Measurements from ENCODE around the gene FOXP1.

The FOXP1 gene

GRCh38 chr3:71240034-71240433 lies 343.5 kb downstream of the FOXP1 start:
- no peak for DNase-seq (ENCODE audit: low read depth)

- DNase-seq (ENCODE audit: low read depth), result no peak
Observed at GRCh38 chr3:71238355-71238757, 345.2 kb downstream of the FOXP1 start.

- DNase-seq (ENCODE audit: low read depth), result no peak
Observed at GRCh38 chr3:71237672-71238071, 345.9 kb downstream of the FOXP1 start.

- DNase-seq (ENCODE audit: low read depth), result no peak
Observed at GRCh38 chr3:71235846-71236245, 347.7 kb downstream of the FOXP1 start.

GRCh38 chr3:71232895-71233294 lies 350.6 kb downstream of the FOXP1 start:
- no peak for DNase-seq (ENCODE audit: low read depth)

GRCh38 chr3:71232175-71232679 lies 351.3 kb downstream of the FOXP1 start:
- DNase-seq (ENCODE audit: low read depth), result no peak

GRCh38 chr3:71231680-71232079 lies 351.8 kb downstream of the FOXP1 start:
- no peak for DNase-seq (ENCODE audit: low read depth)

- no peak for DNase-seq (ENCODE audit: low read depth)
Observed at GRCh38 chr3:71229905-71230657, 353.4 kb downstream of the FOXP1 start.

- no peak for DNase-seq (ENCODE audit: low read depth)
Observed at GRCh38 chr3:71228156-71228866, 355.2 kb downstream of the FOXP1 start.

- no peak for DNase-seq (ENCODE audit: low read depth)
Observed at GRCh38 chr3:71227270-71227661, 356.3 kb downstream of the FOXP1 start.

- no peak for DNase-seq (ENCODE audit: low read depth)
Observed at GRCh38 chr3:71226565-71227269, 356.8 kb downstream of the FOXP1 start.

- DNase-seq (ENCODE audit: low read depth), result no peak
Observed at GRCh38 chr3:71225951-71226564, 357.5 kb downstream of the FOXP1 start.

- DNase-seq (ENCODE audit: low read depth), result no peak
Observed at GRCh38 chr3:71225002-71225684, 358.4 kb downstream of the FOXP1 start.

GRCh38 chr3:71219744-71220638 lies 363.5 kb downstream of the FOXP1 start:
- DNase-seq (ENCODE audit: low read depth), result no peak

GRCh38 chr3:71218508-71218907 lies 365.0 kb downstream of the FOXP1 start:
- DNase-seq (ENCODE audit: low read depth), result no peak

- DNase-seq (ENCODE audit: low read depth), result no peak
Observed at GRCh38 chr3:71217640-71218222, 365.8 kb downstream of the FOXP1 start.

GRCh38 chr3:71215351-71215750 lies 368.2 kb downstream of the FOXP1 start:
- no peak for DNase-seq (ENCODE audit: low read depth)

- no peak for DNase-seq (ENCODE audit: low read depth)
Observed at GRCh38 chr3:71214797-71215196, 368.7 kb downstream of the FOXP1 start.

- no peak for DNase-seq (ENCODE audit: low read depth)
Observed at GRCh38 chr3:71214016-71214415, 369.5 kb downstream of the FOXP1 start.

GRCh38 chr3:71211083-71211482 lies 372.4 kb downstream of the FOXP1 start:
- DNase-seq (ENCODE audit: low read depth), result no peak
